Natural killer cell (primary cell): Measurements from ENCODE around the gene HEPACAM. TPM values are rescaled to one million over a fixed set of nuclear protein-coding genes. Genes with fewer than 3 reads are reported as not detected.

Experiments
- ATAC-seq, 3 donors: fragments of 150-1000 bp in 2 of 3; fragments of 200-7000 bp in 1 of 3; cut with Tn5 transposase; 1 replicate in 1 of 3; 2 replicates in 2 of 3; pipeline ENCODE4 v1.10.0; 2021; ENCODE audit warnings: mild to moderate bottlenecking in 2 of 3, moderate library complexity in 2 of 3
- DNase-seq, 2 donors: peaks; one replicate each; pipeline versions ENCODE4 v3.0.0 to v3.0.0-alpha.2; 2013 to 2021; ENCODE audit warnings: mixed read lengths in 1 of 2
- H3K27ac ChIP-seq: one replicate; pipeline ENCODE4 v1.5.1; 2013; ENCODE audit warnings: mild to moderate bottlenecking, low read length
- H3K27me3 ChIP-seq: one replicate; pipeline ENCODE4 v1.6.1; 2013; ENCODE audit warnings: low read length; ENCODE audit not compliant: control insufficient read depth, insufficient read depth
- H3K36me3 ChIP-seq: one replicate; pipeline ENCODE4 v1.6.1; 2013; ENCODE audit warnings: low read length; ENCODE audit not compliant: control insufficient read depth, insufficient read depth
- H3K4me1 ChIP-seq: one replicate; pipeline ENCODE4 v1.6.1; 2013; ENCODE audit warnings: low read length; ENCODE audit not compliant: control insufficient read depth, insufficient read depth
- H3K4me3 ChIP-seq: one replicate; pipeline ENCODE4 v1.5.1; 2013; ENCODE audit warnings: low read length
- H3K9me3 ChIP-seq: one replicate; pipeline ENCODE4 v1.6.1; 2013; ENCODE audit warnings: low read length; ENCODE audit not compliant: control insufficient read depth, insufficient read depth
- H3K27ac Mint-ChIP-seq, 2 donors: one replicate each; pipeline ENCODE4 v1.8.0; 2022; ENCODE audit warnings: mild to moderate bottlenecking in 2 of 2, mixed read lengths in 2 of 2, moderate library complexity in 1 of 2
- H3K27me3 Mint-ChIP-seq, 2 donors: one replicate each; pipeline ENCODE4 v1.8.0; 2022; ENCODE audit warnings: low read depth in 2 of 2, mixed read lengths in 2 of 2
- H3K36me3 Mint-ChIP-seq: one replicate; pipeline ENCODE4 v1.8.0; 2022; ENCODE audit warnings: mixed read lengths
- H3K4me1 Mint-ChIP-seq, 2 donors: one replicate each; pipeline ENCODE4 v1.8.0; 2022; ENCODE audit warnings: mixed read lengths in 2 of 2
- H3K4me3 Mint-ChIP-seq: one replicate; pipeline ENCODE4 v1.8.0; 2022; ENCODE audit warnings: mild to moderate bottlenecking, moderate library complexity, mixed read lengths
- H3K9me3 Mint-ChIP-seq, 2 donors: one replicate each; pipeline ENCODE4 v1.8.0; 2022; ENCODE audit warnings: mixed read lengths in 2 of 2
- WGBS: methylation state at CpG from one replicate; pipeline ENCODE4 v1.1.7; 2013; ENCODE audit warnings: missing lambda C conversion rate; ENCODE audit not compliant: insufficient coverage; 5-methylcytosine and 5-hydroxymethylcytosine counted together
- intact Hi-C: fragments of 100-400 bp; cut with micrococcal nuclease; formaldehyde crosslinking; loops from one replicate; pipeline ENCODE4 v1.14.2; 2022
- total RNA-seq, 4 donors: library from RNA; stranded (reverse); fragments of 120-200 nt in 1 of 4; gene quantifications; one replicate each; pipeline versions ENCODE4 v1.2.3 to v1.2.4, GENCODE V29; 2013 to 2022
- TF ChIP-seq, protein P1 (sequence below): fragments of 200-600 bp; IDR thresholded peaks from one replicate; pipeline ENCODE4 v1.8.0; 2022; ENCODE audit warnings: antibody characterized with exemption

The HEPACAM gene
- total RNA-seq, 3 donors from 2014 or later (not counting 1 experiment from before 2014, with no cell fraction given): not detected

DNA sequence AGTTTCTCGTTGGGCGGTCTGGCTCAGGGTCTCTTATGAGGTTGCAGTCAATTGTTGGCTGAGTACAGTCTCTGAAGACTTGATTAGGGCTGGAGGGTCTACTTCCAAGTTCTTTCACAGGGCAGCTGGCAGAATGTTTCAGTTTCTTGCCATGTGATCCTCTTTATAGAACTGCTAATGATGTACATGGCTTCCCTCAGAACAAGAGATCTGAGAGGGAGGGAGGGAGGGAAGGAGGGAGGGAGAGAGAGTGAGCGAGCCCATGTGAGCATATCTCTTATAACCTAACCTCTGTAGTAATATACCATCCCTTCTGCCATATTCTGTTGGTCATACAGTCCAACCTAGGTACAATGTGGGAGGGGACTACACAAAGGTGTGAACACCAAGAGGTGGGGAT, 15.5 kb upstream of the HEPACAM start:
- no peak overlapping the region for H3K27ac Mint-ChIP-seq
- Histone ChIP-seq H3K27me3 (no peaks in the 10 kb centered on the region), H3K9me3 (no peaks in the 10 kb centered on the region), H3K27ac (peak overlapping the region; percentile 51), H3K36me3 (no peaks in the 10 kb centered on the region), H3K4me3 (no peak overlapping the region), H3K4me1 (peaks cover 32% of the 10 kb centered on the region)
- H3K36me3 Mint-ChIP-seq: peaks cover 12% of the 10 kb centered on the region
- TF ChIP-seq, protein P1, sequence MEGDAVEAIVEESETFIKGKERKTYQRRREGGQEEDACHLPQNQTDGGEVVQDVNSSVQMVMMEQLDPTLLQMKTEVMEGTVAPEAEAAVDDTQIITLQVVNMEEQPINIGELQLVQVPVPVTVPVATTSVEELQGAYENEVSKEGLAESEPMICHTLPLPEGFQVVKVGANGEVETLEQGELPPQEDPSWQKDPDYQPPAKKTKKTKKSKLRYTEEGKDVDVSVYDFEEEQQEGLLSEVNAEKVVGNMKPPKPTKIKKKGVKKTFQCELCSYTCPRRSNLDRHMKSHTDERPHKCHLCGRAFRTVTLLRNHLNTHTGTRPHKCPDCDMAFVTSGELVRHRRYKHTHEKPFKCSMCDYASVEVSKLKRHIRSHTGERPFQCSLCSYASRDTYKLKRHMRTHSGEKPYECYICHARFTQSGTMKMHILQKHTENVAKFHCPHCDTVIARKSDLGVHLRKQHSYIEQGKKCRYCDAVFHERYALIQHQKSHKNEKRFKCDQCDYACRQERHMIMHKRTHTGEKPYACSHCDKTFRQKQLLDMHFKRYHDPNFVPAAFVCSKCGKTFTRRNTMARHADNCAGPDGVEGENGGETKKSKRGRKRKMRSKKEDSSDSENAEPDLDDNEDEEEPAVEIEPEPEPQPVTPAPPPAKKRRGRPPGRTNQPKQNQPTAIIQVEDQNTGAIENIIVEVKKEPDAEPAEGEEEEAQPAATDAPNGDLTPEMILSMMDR: no peak
- ATAC-seq: no peak
- no peak overlapping the region for H3K4me3 Mint-ChIP-seq
- intact Hi-C loops: loop anchor here (5.0 kb wide), 3 partner anchors 74 to 936 kb away; partner anchors contain the start of genes CHEK1 and HYLS1
- H3K27me3 Mint-ChIP-seq: no peaks in the 10 kb centered on the region
- H3K4me1 Mint-ChIP-seq: no peaks in the 10 kb centered on the region
- DNase-seq: no peak
- peaks cover 5 to 10% of the 10 kb centered on the region in 2 donors for H3K9me3 Mint-ChIP-seq
- 80% methylated on average over 1 of the region's 3 CpGs for WGBS

DNA sequence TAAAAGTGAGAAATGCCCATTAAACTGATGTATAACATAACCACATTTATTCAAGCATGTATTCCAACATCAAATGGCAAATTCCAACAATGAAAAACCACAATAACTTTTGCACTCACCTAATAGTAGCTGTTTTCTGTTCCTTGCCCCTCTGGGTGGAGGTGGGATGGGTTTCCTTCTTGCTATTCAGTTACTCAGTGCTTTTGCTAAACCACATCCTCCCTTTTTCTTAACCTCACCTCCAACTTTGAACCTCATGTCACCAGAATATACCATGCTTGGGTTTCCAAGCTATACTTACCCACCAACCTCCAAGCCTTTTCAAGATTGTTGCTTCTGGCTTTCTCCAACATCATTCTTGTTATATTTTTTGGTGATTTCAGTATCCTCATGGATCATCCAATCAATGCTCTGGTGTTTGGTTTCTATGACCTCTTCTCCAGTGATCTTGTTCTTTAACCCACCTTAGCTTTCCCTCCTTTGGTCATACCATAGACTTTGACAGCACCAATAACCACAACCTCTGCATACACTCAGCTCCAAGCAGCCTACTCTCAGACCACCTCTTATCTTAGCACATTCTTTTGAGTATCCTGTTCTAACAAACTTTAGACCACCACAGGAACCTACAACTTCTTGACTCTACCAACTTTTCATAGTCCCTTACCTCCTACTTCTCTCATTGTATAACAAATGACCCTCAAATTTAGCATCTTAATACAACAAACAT, 14.9 kb upstream of the HEPACAM start:
- Histone ChIP-seq H3K4me1 (peaks cover 32% of the 10 kb centered on the region), H3K27me3 (no peaks in the 10 kb centered on the region), H3K4me3 (no peak overlapping the region), H3K9me3 (no peaks in the 10 kb centered on the region), H3K36me3 (no peaks in the 10 kb centered on the region), H3K27ac (peak overlapping the region; percentile 51)
- Mint-ChIP-seq H3K36me3 (peaks cover 12% of the 10 kb centered on the region), H3K4me3 (no peak overlapping the region), H3K9me3 (peaks cover 5 to 10% of the 10 kb centered on the region in 2 donors), H3K27me3 (no peaks in the 10 kb centered on the region), H3K27ac (no peak overlapping the region), H3K4me1 (no peaks in the 10 kb centered on the region)
- TF ChIP-seq, protein P1: no peak
- DNase-seq: peak in 1 of 2 donors; percentile 56
- intact Hi-C loops: loop anchor here (5.0 kb wide), 3 partner anchors 73 to 937 kb away; partner anchors contain the start of genes CHEK1 and HYLS1
- no peak for ATAC-seq

DNA sequence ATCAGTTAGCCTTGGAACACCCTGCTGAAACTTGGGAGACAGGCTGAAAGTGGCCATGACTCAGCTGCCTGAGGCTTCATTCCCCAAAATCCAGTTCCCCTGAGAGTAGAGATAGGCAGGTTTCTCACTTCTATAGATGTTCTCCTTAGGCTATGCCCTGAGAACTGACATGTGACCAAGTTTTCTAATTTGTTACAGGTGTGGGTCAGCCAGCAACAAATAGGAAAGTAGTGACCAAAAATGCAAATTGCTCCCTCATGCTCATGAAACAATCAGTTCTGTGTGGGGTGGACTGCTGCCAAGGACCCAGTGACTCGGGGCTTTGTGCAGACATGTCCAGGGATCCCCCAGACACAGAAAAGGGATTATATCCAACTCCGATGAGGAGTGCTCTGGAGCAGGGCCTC, 10.9 kb upstream of the HEPACAM start:
- intact Hi-C loops: no loop called here
- TF ChIP-seq, protein P1: no peak

More for the DNA sequence above, 10.9 kb upstream of the HEPACAM start:
- no peak for DNase-seq
- H3K4me1 ChIP-seq: peaks cover 18% of the 10 kb centered on the region
- no peaks in the 10 kb centered on the region for H3K36me3 ChIP-seq
- H3K27ac ChIP-seq: no peak overlapping the region
- 55% methylated on average over 2 of the region's 2 CpGs for WGBS
- no peak overlapping the region for H3K4me3 Mint-ChIP-seq
- no peaks in the 10 kb centered on the region for H3K9me3 ChIP-seq
- ATAC-seq: no peak
- H3K36me3 Mint-ChIP-seq: peaks cover 12% of the 10 kb centered on the region
- no peaks in the 10 kb centered on the region for H3K27me3 ChIP-seq
- H3K4me3 ChIP-seq: no peak overlapping the region
- no peaks in the 10 kb centered on the region for H3K27me3 Mint-ChIP-seq
- peaks cover 8 to 12% of the 10 kb centered on the region in 2 donors for H3K4me1 Mint-ChIP-seq
- H3K27ac Mint-ChIP-seq: no peak overlapping the region
- peaks cover 5 to 10% of the 10 kb centered on the region in 2 donors for H3K9me3 Mint-ChIP-seq
